ENCODE data around the gene GABARAPL2.

Gene GABARAPL2

DNA sequence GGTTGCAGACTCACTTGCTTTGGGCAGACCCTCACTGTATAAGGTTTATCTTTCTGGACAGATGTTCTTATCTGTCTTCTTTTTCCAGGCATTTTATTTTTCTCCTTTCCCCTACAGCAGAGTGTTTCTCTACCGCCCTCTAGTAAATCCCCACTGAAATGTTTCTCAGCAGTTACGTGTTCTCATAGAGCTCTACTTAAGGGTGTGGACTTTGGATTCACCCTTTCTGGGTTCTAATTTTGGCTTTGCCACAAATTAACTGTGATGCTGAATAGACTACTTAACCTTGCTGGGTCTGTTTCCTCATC is 54.9 kb downstream of the GABARAPL2 start:
- DNase-seq (ENCODE audit: low read depth) = peak; percentile 47
- TF ChIP-seq, protein P1, sequence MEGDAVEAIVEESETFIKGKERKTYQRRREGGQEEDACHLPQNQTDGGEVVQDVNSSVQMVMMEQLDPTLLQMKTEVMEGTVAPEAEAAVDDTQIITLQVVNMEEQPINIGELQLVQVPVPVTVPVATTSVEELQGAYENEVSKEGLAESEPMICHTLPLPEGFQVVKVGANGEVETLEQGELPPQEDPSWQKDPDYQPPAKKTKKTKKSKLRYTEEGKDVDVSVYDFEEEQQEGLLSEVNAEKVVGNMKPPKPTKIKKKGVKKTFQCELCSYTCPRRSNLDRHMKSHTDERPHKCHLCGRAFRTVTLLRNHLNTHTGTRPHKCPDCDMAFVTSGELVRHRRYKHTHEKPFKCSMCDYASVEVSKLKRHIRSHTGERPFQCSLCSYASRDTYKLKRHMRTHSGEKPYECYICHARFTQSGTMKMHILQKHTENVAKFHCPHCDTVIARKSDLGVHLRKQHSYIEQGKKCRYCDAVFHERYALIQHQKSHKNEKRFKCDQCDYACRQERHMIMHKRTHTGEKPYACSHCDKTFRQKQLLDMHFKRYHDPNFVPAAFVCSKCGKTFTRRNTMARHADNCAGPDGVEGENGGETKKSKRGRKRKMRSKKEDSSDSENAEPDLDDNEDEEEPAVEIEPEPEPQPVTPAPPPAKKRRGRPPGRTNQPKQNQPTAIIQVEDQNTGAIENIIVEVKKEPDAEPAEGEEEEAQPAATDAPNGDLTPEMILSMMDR (conservative IDR thresholded peaks at IDR 0.05; ENCODE audit: low read length) = peak; percentile 69

DNA sequence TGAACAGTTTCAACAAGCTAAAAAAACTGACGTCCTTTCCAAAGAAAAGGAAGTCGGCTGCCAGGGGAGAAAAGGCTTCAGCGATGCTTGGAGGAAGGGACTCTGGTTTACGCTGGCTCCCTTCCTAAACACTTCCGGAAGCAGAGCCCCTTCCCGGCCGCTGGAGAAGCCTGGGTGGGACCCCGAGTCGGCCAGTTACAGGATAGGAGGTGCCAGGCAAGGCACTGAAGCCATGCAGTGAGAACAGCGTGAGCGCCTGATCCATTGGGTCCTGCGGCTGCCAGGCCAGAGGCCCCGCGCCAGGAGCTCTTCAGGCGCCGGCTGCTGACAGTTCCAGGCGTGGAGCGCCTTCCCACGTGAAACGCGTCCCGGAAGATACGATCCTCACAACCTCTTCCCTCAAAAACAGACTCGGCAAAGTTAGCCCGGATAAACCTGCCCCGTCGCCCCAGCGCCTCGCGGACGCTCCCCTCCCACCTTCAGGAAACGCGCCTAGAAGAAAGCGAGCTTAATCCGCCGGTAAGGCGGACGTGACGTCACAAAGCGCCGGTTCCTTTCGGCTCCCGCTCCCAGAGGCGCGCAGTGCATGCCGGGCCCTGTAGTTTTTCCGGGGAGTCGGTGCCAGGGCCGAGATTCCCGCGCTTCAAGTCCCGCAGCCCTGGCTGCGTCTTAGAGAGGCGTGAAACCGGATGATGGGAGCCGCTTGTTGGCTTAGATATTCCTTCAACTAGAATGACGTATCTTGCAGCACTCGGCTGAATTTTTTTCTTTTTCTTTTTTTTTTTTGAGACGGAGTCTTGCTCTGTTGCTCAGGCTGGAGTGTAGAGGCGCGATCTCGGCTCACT is 56.8 kb downstream of the GABARAPL2 start, which contains the start of gene ADAT1:
TSS of gene ADAT1 (minus strand) at position 521 of the 845 bp plus-strand sequence. CDS start 2,482 bp downstream, outside the sequence.
- TF ChIP-seq, protein P1 (conservative IDR thresholded peaks at IDR 0.05; ENCODE audit: low read length) = no peak
- peak within 1 kb of the TSS; percentile 86 for H3K4me3 ChIP-seq (ENCODE audit: low read length)
- peak; percentile 96 for DNase-seq (ENCODE audit: low read depth)

More for the DNA sequence above, 54.9 kb downstream of the GABARAPL2 start:
- no peak overlapping the region for H3K4me3 ChIP-seq (ENCODE audit: low read length)

DNA sequence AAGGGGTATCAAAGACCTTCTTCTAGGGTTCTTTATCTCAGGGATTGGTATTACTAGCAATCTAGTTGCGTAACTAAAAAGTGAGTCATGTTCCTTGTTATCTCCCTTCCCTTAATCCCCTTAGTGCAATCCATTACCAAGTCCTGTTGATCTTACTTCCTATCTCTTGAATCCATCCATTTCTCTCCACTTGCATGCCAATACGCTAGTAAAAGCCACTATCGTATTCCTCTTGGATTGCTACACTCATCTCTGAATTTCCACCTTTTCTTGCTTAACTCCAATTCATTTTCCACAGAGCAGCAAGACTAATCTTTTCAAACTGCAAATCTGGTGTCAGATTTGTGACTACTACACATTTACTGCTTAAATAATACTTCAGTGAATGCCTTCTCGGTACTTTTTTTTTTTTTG is 58.7 kb downstream of the GABARAPL2 start:
- no peak overlapping the region for H3K4me3 ChIP-seq (ENCODE audit: low read length)
- DNase-seq (ENCODE audit: low read depth) = no peak
- TF ChIP-seq, protein P1 (conservative IDR thresholded peaks at IDR 0.05; ENCODE audit: low read length) = no peak

DNA sequence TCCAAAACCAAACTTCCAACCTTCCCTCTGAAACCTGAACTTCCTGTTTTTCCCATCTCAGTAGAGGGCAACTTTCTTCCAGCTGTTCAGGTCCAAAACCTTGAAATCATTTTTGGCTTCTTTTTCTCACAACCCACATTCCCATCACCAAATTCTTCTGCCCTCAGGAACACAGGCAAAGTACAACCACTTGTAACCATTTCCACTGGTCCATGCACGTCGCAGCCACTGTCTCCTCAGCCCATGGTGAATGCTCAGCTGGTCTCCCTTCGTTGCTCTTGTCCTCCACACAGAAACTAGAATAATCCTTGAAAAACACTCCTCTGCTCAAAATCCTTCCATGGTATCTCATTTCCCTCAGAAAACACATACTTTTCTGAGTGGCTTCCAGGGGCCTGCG is 60.6 kb downstream of the GABARAPL2 start:
- H3K4me3 ChIP-seq (ENCODE audit: low read length) = no peak overlapping the region
- DNase-seq (ENCODE audit: low read depth) = no peak
- TF ChIP-seq, protein P1 (conservative IDR thresholded peaks at IDR 0.05; ENCODE audit: low read length) = no peak

Measured in AG10803 (cell line).